GM19395 (cell line): ENCODE results near the gene TFR2.

Experiments used
- ATAC-seq: cut with Tn5 transposase; IDR thresholded peaks from one replicate; pipeline ENCODE4 v1.9.1; 2021; ENCODE audit warnings: mild to moderate bottlenecking, moderate library complexity; ENCODE audit not compliant: unreplicated experiment

Gene TFR2

GRCh38 chr7:100641463-100641859 lies at the start of gene TFR2:
Gene TFR2, minus strand, starts transcription at chr7:100641552. Its CDS starts 43 bp downstream, at chr7:100641509.
- ATAC-seq, result no peak

GRCh38 chr7:100689230-100690135 lies 48.1 kb upstream of the TFR2 start:
- ATAC-seq, result no peak

- ATAC-seq, result no peak
These were observed 47.0 kb upstream of the TFR2 start for GRCh38 chr7:100688326-100688860.

- ATAC-seq, result no peak
These were observed 46.5 kb upstream of the TFR2 start for GRCh38 chr7:100687751-100688300.

GRCh38 chr7:100687261-100687660 lies 45.9 kb upstream of the TFR2 start:
- no peak for ATAC-seq

- ATAC-seq, result no peak
These were observed 45.5 kb upstream of the TFR2 start for GRCh38 chr7:100686822-100687211.

- ATAC-seq, result no peak
These were observed 45.0 kb upstream of the TFR2 start for GRCh38 chr7:100686201-100686821.

GRCh38 chr7:100685631-100686145 lies 44.3 kb upstream of the TFR2 start:
- no peak for ATAC-seq

GRCh38 chr7:100685049-100685605 lies 43.8 kb upstream of the TFR2 start:
- no peak for ATAC-seq

GRCh38 chr7:100684534-100685042 lies 43.2 kb upstream of the TFR2 start:
- ATAC-seq, result no peak

GRCh38 chr7:100683659-100684533 lies 42.5 kb upstream of the TFR2 start:
- no peak for ATAC-seq

- no peak for ATAC-seq
These were observed 41.8 kb upstream of the TFR2 start for GRCh38 chr7:100682991-100683658.

GRCh38 chr7:100682228-100682741 lies 40.9 kb upstream of the TFR2 start:
- no peak for ATAC-seq

GRCh38 chr7:100681491-100682227 lies 40.3 kb upstream of the TFR2 start:
- ATAC-seq, result no peak

GRCh38 chr7:100680576-100681271 lies 39.4 kb upstream of the TFR2 start:
- ATAC-seq, result no peak

- ATAC-seq, result no peak
These were observed 38.7 kb upstream of the TFR2 start for GRCh38 chr7:100679927-100680575.

GRCh38 chr7:100679129-100679926 lies 38.0 kb upstream of the TFR2 start:
- ATAC-seq, result no peak
